NB4 (cell line): ENCODE results near the gene CKMT2.

ENCODE experiments used
- POLR2A ChIP-seq: IDR thresholded peaks from 2 replicates; pipeline ENCODE4 v1.6.1; 2011; ENCODE audit warnings: mild to moderate bottlenecking; ENCODE audit not compliant: insufficient read length; ENCODE audit errors: extremely low read depth
- TF ChIP-seq, protein P1 (sequence below): IDR thresholded peaks from 2 replicates; pipeline ENCODE4 v1.6.1; 2011; ENCODE audit warnings: low read depth, low read length
- TF ChIP-seq, protein P2 (sequence below): IDR thresholded peaks from one replicate; pipeline ENCODE4 v1.5.1; 2012; ENCODE audit warnings: low read depth, low read length

DNA sequence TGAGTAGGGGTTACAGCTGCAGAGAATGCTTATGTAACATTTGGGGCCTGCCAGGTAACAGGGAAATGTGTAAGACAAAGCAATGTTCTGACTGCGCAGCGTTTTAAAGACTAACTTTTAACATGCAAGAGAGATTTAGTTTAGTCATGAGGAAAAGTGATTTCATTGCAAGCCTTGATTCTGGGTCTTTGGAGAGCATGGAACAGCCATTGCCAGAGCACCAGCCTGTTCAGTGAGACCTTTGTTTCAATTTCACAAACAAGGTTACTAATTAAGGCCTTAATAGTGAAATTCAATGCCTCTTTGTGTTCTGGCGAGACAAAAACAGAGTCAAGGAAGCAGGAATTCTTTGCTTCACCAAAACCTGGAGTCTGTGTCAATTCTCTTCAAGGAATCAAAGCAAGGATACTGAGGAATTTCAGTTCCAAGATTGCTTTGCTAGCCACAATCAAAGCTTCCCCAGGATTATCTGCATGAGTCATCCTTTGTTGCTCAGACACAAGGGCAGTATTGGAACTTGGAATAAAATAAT is 14.4 kb downstream of the CKMT2 start:
- TF ChIP-seq POLR2A = no peak
- TF ChIP-seq, protein P1, sequence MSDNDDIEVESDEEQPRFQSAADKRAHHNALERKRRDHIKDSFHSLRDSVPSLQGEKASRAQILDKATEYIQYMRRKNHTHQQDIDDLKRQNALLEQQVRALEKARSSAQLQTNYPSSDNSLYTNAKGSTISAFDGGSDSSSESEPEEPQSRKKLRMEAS = no peak
- TF ChIP-seq, protein P2, sequence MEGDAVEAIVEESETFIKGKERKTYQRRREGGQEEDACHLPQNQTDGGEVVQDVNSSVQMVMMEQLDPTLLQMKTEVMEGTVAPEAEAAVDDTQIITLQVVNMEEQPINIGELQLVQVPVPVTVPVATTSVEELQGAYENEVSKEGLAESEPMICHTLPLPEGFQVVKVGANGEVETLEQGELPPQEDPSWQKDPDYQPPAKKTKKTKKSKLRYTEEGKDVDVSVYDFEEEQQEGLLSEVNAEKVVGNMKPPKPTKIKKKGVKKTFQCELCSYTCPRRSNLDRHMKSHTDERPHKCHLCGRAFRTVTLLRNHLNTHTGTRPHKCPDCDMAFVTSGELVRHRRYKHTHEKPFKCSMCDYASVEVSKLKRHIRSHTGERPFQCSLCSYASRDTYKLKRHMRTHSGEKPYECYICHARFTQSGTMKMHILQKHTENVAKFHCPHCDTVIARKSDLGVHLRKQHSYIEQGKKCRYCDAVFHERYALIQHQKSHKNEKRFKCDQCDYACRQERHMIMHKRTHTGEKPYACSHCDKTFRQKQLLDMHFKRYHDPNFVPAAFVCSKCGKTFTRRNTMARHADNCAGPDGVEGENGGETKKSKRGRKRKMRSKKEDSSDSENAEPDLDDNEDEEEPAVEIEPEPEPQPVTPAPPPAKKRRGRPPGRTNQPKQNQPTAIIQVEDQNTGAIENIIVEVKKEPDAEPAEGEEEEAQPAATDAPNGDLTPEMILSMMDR = no peak
